Fibroblast of skin of left biceps (primary cell): ENCODE data around the gene MSI2.

ENCODE experiments used
- DNase-seq, 2 experiments: peaks; one replicate each; pipeline ENCODE4 v3.0.0-alpha.2; 2013; ENCODE audit warnings: low read depth in 2 of 2

The MSI2 gene

GRCh38 chr17:57679356-57679755 lies 423.0 kb downstream of the MSI2 start:
- no peak for DNase-seq

- DNase-seq = no peak
Observed at GRCh38 chr17:57679906-57680695, 423.8 kb downstream of the MSI2 start.

- no peak for DNase-seq
Observed at GRCh38 chr17:57682701-57683100, 426.4 kb downstream of the MSI2 start.

- no peak for DNase-seq
Observed at GRCh38 chr17:57684711-57685498, 428.6 kb downstream of the MSI2 start.

- no peak for DNase-seq
Observed at GRCh38 chr17:57685499-57686132, 429.3 kb downstream of the MSI2 start.

GRCh38 chr17:57687642-57688041 lies 431.3 kb downstream of the MSI2 start:
- no peak for DNase-seq

GRCh38 chr17:57689254-57689653 lies 432.9 kb downstream of the MSI2 start:
- no peak for DNase-seq

GRCh38 chr17:57691939-57692338 lies 435.6 kb downstream of the MSI2 start:
- no peak for DNase-seq

GRCh38 chr17:57692770-57693169 lies 436.4 kb downstream of the MSI2 start:
- no peak for DNase-seq

GRCh38 chr17:57694051-57694450 lies 437.7 kb downstream of the MSI2 start:
- no peak for DNase-seq

GRCh38 chr17:57696050-57696449 lies 439.7 kb downstream of the MSI2 start:
- DNase-seq = no peak

- no peak for DNase-seq
Observed at GRCh38 chr17:57697197-57697596, 440.9 kb downstream of the MSI2 start.

- no peak for DNase-seq
Observed at GRCh38 chr17:57697891-57698711, 441.8 kb downstream of the MSI2 start.

GRCh38 chr17:57699751-57700219 lies 443.5 kb downstream of the MSI2 start:
- DNase-seq = peak; percentile 16 to 40

GRCh38 chr17:57701124-57701523 lies 444.8 kb downstream of the MSI2 start:
- DNase-seq = no peak

- DNase-seq = no peak
Observed at GRCh38 chr17:57703273-57703672, 446.9 kb downstream of the MSI2 start.

GRCh38 chr17:57704448-57704847 lies 448.1 kb downstream of the MSI2 start:
- no peak for DNase-seq

GRCh38 chr17:57705921-57706695 lies 449.8 kb downstream of the MSI2 start:
- no peak for DNase-seq

GRCh38 chr17:57706761-57707160 lies 450.4 kb downstream of the MSI2 start:
- no peak for DNase-seq

GRCh38 chr17:57707892-57708291 lies 451.6 kb downstream of the MSI2 start:
- no peak for DNase-seq

GRCh38 chr17:57708410-57708809 lies 452.1 kb downstream of the MSI2 start:
- no peak for DNase-seq
